Cardiac fibroblast (primary cell): ENCODE measurements around the gene PPIP5K2.
"Not testable (repeated sequence)": the region's sequence is repeated elsewhere in the genome, so short reads cannot be mapped to it uniquely, and the experiment has no call there.

Source experiments
- DNase-seq, 2 donors: peaks; one replicate each; pipeline versions ENCODE4 v3.0.0 to v3.0.0-alpha.2; 2010; ENCODE audit warnings: low read depth in 2 of 2
- H3K4me3 ChIP-seq, 2 donors: replicated peaks in 1 of 2; 1 replicate in 1 of 2; 2 replicates in 1 of 2; pipeline ENCODE4 v1.5.1; 2011; ENCODE audit warnings: low read depth in 2 of 2, low read length in 2 of 2, mild to moderate bottlenecking in 2 of 2, moderate library complexity in 1 of 2
- TF ChIP-seq, protein P1 (sequence below): IDR thresholded peaks from one replicate; pipeline ENCODE4 v1.5.1; 2011; ENCODE audit warnings: low read depth, mild to moderate bottlenecking, low read length, inconsistent platforms

The PPIP5K2 gene

GRCh38 chr5:103132684-103133083 is 12.6 kb downstream of the PPIP5K2 start:
- no peak for DNase-seq
- TF ChIP-seq, protein P1, sequence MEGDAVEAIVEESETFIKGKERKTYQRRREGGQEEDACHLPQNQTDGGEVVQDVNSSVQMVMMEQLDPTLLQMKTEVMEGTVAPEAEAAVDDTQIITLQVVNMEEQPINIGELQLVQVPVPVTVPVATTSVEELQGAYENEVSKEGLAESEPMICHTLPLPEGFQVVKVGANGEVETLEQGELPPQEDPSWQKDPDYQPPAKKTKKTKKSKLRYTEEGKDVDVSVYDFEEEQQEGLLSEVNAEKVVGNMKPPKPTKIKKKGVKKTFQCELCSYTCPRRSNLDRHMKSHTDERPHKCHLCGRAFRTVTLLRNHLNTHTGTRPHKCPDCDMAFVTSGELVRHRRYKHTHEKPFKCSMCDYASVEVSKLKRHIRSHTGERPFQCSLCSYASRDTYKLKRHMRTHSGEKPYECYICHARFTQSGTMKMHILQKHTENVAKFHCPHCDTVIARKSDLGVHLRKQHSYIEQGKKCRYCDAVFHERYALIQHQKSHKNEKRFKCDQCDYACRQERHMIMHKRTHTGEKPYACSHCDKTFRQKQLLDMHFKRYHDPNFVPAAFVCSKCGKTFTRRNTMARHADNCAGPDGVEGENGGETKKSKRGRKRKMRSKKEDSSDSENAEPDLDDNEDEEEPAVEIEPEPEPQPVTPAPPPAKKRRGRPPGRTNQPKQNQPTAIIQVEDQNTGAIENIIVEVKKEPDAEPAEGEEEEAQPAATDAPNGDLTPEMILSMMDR: no peak
- no peak overlapping the region for H3K4me3 ChIP-seq

DNA sequence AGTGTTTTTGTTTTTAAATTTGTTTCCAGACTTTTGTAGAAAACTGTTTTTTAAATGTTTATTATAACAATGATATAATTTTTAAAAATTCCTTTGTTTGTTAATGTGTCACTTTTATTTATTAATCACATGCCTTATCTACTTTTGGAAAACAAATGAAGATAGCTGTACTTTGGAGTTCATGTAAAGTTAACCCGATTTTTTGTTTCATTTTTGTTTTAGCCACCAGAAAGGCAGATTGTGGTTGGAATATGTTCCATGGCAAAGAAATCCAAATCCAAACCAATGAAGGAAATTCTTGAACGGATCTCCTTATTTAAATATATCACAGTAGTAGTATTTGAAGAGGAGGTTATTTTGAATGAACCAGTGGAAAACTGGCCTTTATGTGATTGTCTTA is 13.1 kb downstream of the PPIP5K2 start:
- TF ChIP-seq, protein P1: no peak
- no peak overlapping the region for H3K4me3 ChIP-seq
- no peak for DNase-seq

- H3K4me3 ChIP-seq: no peak overlapping the region
- no peak for DNase-seq
- TF ChIP-seq, protein P1: no peak
Observed at GRCh38 chr5:103135461-103135860, 15.4 kb downstream of the PPIP5K2 start.

DNA sequence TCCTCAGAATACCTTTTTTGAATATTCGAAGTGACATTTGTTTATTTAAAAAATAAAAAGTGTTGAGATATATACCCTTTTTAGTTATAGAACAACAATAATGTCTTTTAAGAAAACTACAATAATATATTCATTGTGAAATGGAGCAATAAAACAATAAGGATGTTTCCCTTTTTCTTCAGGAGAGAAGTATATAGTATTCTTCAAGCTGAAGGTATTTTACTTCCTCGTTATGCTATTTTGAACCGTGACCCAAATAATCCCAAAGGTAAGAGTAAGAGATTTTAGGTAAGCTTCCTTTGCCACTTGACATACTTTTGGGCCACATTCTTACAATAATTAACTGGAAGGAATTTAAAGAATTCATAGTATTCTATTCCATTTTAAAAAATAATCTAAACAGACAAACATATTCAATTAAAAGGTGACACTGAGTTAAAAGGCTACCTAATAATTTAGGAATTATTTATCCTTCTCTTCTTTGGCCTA is 18.1 kb downstream of the PPIP5K2 start:
- TF ChIP-seq, protein P1: no peak
- H3K4me3 ChIP-seq: no peak overlapping the region
- DNase-seq: no peak

DNA sequence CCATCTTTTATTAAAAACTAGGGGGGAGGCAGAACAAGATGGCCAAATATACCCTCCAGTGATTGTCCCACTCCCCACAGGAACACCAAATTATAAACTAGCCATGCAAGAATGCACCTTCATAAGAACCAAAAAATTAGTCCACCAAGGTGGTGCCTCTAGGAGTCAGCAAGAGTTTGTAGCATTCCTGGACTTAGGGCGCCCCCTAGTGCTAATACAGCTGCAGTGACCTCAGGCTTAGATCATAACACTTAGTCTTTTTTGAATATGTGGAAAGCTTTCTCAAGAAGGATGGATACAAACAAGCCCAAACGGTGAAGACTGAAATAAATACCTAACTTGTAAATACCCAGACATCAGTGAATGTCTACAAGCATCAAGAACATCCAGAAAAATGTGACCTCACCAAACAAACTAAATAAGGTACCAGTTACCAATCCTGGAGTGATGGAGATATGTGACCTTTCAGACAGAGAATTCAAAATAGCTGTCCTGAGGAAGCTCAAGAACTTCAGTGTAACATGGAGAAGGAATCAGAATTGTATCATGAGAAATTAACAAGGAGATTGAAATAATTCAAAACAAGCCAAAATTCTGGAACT is 19.3 kb downstream of the PPIP5K2 start:
- TF ChIP-seq, protein P1: peak; percentile 93
- H3K4me3 ChIP-seq: no peak overlapping the region
- DNase-seq: peak; percentile 85 to 86

DNA sequence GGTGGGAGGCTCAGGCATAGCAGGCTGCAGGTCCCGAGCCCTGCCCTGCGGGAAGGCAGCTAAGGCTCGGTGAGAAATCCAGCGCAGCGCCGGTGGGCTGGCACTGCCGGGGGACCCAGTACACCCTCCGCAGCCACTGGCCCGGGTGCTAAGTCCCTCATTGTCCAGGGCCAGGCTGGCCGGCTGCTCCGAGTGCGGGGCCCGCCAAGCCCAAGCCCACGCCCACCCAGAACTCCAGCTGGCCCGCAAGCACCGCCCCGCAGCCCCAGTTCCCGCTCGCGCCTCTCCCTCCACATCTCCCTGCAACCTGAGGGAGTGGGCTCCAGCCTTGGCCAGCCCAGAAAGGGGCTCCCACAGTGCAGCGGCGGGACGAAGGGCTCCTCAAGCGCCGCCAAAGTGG is 22.0 kb downstream of the PPIP5K2 start:
- H3K4me3 ChIP-seq, DNase-seq: not testable (repeated sequence)

- TF ChIP-seq, protein P1: no peak
- DNase-seq: no peak
- H3K4me3 ChIP-seq: no peak overlapping the region
Observed at GRCh38 chr5:103145196-103145595, 25.1 kb downstream of the PPIP5K2 start.
